Activated CD4-positive, alpha-beta T cell treated with anti-CD3 and anti-CD28 coated beads, Interleukin-2, amount 50 U/mL, for 24 hours (primary cell): ENCODE measurements around the gene PPIL1.
A peak's percentile ranks its signal among the peaks of the same experiment; 100 is the strongest.

Source experiments
- DNase-seq, 2 donors: peaks; one replicate each; pipeline ENCODE4 v3.0.0-alpha.2; 2020; ENCODE audit warnings: low read depth in 1 of 2, low spot score in 1 of 2

The PPIL1 gene

GRCh38 chr6:36855750-36856149, 18.9 kb downstream of the PPIL1 start:
- no peak for DNase-seq

DNA sequence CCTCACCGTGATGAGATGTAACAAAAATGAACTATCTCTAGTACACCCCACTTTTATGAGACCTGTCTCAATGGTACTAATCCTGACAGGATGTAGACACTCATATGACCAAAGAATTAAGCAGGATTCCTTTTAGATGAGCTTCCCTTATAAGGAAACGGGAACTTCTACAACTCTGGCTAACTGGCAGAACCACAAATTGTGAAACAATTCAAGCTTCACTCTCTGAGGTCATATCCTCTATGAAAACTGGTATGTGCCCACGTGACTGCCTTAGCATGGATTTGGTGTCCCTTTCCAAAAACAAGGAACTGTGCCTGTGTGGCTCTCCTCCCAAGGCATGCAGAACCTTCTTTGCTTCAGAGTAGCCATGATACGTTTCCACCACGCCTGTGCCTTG, 21.3 kb downstream of the PPIL1 start:
- DNase-seq = no peak

DNA sequence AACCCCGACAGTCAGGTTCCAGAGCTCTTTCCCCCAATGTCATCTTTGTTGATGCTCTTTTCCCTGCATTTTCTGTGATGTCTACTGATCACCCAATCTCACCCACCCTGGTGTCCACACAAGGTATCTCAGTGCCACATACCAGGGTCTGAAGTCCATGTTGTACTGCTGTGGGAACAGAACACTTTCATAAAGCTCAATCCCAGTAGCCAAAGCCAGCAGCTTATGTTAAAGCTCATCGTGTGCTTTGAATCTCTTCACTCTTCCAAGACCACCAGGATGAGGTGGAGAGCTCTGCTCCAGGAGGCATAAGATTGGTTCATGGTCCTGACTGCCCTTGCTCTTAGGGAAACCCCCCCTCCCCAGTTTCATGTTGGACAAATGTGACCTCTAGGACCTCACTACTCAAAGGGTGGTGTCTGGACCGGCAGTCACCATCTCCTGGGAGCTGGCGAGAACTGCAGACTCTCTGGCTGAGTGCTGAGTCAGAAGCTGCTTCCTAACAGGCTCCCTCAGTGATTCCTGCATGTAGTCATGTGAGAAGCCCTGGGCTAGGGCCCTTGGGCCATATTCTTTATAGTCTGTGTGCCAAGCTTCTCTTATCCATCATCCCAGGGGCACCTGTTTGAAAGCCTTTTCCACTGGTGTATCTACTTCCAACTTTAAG, 22.0 kb downstream of the PPIL1 start:
- DNase-seq = no peak

GRCh38 chr6:36851626-36852025, 23.0 kb downstream of the PPIL1 start:
- DNase-seq = no peak

- peak in 1 of 2 donors; percentile 30 for DNase-seq
These were observed 23.4 kb downstream of the PPIL1 start for GRCh38 chr6:36851149-36851614.

DNA sequence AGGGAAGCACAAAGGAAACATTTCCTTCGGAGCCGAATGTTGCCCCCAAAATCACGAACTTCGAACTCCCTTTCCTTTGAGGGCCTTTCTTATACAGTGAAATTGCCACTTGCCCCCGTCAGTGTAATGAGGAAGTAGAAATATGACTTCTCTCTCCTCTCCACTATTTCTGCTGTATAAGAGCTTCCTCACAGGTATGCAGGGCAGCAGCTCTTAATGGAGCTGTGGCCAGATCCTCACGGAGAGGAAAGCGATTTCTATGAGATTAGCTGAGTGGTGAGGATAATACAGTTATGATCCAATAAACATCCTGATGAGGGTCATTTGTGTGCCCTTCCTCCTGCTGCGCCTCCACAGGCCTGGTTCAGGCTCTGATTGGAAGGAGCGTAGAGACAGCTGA, 24.6 kb downstream of the PPIL1 start:
- no peak for DNase-seq

- no peak for DNase-seq
These were observed 25.8 kb downstream of the PPIL1 start for GRCh38 chr6:36848658-36849441.

DNA sequence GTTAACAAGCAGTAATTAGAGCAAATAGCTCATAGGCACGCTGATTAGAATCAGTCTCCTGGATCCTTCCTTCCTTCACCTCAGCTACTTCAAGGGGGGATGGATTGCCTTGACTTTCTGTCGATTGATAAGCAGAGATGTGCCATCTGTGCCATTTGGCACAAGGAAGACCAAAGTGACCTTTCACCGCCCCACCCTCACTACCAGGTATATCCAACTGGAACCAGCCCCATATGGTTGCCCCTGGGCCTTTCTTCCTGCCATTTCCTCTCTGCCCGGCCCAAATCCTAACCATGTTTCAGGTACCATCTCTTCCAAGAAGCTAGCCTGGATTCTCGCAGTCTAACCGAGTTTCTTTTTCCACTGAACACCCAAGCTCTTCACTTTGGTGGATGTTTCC, 26.6 kb downstream of the PPIL1 start:
- no peak for DNase-seq

- DNase-seq = no peak
These were observed 27.5 kb downstream of the PPIL1 start for GRCh38 chr6:36847152-36847551.

DNA sequence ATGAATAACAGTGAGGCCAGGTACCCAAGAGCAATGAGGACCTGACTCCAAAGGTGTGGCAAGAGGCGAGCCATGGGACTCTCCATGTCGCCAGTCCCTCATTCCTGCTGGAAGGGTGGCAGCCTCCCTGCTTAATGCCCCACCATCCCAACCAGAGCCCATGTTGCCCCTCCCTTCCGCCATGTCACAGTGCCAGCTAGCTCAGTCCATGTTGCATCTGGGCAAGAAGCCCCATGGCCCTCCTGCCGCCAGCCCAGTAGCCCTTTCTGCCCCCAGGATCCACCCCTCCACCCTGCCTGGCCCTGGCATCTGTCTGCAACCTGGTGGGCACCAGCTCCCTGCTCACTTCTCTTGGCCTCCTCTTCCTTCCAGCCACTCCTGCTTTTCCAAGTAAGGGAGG, 29.4 kb downstream of the PPIL1 start:
- no peak for DNase-seq

DNA sequence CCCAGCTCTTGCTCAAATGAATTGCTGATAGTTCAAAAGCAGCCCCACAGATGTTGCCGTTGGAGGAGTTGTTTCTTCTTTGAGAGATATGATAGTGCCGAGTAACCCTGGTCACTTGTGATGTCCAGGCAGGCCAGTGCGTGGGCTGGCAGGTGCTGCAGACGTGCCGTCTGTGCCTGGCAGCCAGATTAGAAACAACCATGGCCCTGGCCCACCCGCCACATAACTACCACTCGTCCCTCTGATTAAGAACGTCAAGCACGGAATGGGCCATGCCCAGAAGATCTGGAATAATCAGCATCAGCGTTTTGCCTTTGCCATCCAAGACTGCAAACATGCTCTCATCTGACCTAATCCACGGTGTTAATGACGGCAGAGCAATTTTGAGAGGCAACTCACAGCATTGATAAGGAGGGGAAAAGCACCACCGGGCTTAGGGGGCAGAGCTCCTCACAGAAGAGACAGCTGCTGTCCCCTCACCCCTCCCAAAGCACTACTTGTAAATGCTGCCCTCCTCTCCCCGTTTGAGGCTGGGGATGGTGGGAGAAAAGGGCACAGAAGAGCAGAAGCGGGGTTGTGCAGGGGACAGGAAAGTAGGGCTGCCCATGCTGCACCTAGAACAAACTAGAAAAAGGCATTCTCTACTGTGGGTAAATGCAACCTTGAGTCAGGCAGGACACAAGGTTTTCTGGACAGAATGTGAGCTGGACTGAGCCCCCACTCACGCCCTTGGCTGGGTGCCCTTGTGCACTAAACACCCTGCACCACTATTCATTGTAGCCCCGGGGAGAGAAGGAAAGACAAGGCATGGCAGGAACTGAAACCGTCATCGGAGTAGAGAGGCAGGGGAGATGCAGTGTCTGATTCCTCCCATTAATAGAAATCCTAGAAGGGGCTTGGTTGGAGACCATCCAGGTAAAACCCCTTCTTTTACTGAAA, 30.1 kb downstream of the PPIL1 start:
- DNase-seq = no peak

DNA sequence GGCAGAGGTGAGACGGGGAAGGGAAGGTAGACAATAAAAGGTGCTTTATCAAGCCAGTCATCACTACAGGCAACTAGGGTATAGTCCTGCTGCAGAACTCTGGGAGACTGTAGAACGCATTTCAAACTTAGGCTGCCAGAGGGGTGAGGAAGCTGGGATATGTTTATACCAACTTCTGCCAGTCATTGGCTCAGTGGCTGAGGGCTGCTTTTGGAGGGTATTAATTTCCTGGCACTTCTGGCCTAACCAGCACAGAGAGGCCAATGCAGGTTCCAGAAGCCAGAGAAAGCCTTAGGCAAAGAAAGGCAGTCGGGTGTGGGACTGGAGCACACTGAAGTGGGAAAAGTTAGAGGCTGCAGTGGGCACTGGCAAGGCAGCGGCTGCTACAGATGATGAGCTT, 31.4 kb downstream of the PPIL1 start:
- DNase-seq = no peak

GRCh38 chr6:36841756-36842155, 32.8 kb downstream of the PPIL1 start:
- DNase-seq = no peak

DNA sequence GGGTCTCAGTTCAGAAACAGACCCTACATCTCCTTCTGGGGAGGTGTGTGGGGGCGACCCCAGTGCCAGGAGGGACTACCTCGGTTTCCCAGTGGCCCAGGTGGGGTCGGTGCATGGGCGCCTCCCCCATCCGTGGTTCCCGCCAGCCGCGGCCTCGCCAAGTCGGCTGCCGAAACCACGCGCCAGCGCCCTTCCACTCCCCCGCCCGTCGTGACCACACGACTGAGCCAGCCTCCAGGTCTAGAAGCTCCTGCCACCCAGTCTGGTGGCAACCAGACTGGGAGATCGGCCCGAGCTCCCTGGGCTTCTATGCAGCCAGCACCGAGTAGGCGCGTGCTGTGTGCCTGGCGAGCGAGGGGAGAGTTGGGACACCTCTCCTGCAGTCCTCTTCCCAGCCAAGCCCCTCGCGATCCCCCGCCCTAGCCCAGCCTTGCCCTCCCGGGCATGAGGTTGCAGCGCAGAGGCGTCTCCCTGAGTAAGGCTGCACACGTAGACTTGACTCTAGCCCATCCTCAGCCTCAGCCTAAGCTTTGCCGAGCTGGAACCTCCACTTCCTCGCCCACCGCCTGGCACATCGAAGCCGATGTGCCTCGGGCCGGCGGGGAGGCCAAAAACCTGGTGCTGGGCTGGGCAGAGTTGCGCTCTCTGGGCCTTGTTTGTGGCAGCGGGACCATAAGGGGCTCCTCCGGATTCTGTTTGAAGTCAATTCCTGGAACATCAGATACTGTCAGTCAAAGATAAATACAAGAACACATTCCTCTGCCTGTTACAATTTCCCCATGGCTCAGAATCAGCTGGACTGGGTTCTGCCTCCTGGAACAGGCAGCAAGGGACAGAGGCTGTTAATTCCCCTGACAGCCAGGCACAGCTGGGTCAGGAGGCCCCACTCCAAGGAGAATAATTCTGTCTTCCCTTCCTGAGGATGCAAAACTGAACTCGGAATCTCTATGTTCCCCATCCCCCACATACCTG, 33.9 kb downstream of the PPIL1 start:
- no peak for DNase-seq

DNA sequence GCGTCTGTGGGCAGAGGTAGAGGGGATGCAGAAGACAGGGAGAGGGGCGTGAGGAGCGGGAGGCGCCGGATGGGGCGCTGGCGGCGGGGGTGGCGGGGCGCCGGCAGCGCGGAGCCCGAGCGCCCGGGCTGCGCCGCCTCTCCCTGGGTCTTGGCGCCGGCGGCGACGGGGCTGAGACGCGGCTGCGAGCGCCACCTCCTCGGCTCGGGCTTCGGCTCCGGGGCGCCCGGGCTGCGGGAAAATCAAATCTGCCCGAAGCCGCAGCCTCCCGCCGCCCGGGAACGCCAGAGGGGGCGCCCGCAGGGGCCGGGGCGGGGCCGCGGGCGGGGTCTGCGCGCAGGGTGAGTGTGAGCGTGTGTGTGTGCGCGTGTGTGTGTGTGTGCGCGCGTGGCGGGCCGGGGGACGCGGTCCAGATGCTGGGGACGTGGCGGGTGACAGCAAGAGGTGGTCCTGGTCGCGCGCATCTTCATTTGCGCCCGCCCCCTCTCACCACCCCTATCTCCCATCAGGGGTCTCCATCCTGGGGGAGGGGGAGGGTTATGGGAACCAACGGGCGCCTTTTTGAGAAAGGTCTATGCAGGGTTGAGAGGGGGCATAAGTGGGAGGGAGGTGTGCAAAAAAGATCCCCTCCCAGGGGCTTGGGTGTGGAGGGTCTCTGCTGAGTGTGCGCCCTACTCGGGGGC, 34.7 kb downstream of the PPIL1 start:
- no peak for DNase-seq

GRCh38 chr6:36838896-36839748, 35.5 kb downstream of the PPIL1 start, which contains the start of gene CPNE5:
CPNE5 (minus strand) TSS chr6:36839444; CDS start chr6:36839377, 67 bp downstream.
- DNase-seq = no peak

DNA sequence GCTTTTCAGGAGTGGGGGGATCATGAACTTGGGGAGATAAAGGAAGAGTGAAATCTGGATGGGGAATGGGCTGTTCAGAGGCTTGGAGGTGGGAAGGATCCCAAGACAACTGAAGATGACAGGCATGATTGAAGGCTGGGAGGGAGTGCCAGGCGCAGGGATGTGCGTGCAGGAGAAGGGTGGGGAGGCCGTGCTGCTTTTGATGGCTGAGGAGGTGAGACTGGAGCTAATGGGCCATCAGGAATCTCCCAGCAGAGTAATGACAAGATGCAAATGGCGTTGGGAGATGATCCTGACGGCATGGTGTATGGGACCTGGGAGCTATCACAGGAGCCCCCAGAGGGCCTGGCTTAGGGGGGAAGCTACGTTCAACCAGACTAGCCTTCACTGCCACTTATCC, 36.9 kb downstream of the PPIL1 start:
- DNase-seq = no peak

GRCh38 chr6:36837022-36837339, 37.6 kb downstream of the PPIL1 start:
- DNase-seq = no peak
